GM23248 (cell line): ENCODE results near the gene NT5C1B. TPM values are rescaled to one million over a fixed set of nuclear protein-coding genes. Genes with fewer than 3 reads are reported as not detected.

ENCODE experiments used
- DNase-seq: peaks from one replicate; pipeline ENCODE4 v3.0.0-alpha.2; 2015
- H2AFZ ChIP-seq: fragments of 200-600 bp; sonication (generic); 2 replicates; pipeline ENCODE4 v1.6.1; 2016; ENCODE audit warnings: antibody characterized with exemption
- H3F3A ChIP-seq: fragments of 200-600 bp; sonication (generic); 2 replicates; pipeline ENCODE4 v1.6.1; 2016; ENCODE audit warnings: mild to moderate bottlenecking, antibody characterized with exemption, mixed run types; ENCODE audit not compliant: insufficient read depth
- H3K27ac ChIP-seq: fragments of 200-600 bp; sonication (generic); 2 replicates; pipeline ENCODE4 v1.5.1; 2016; ENCODE audit warnings: mild to moderate bottlenecking
- H3K27me3 ChIP-seq: fragments of 200-600 bp; sonication (generic); replicated peaks from 2 replicates; pipeline ENCODE4 v1.6.1; 2016; ENCODE audit warnings: mild to moderate bottlenecking; ENCODE audit not compliant: insufficient read depth
- H3K36me3 ChIP-seq: fragments of 200-600 bp; sonication (generic); 2 replicates; pipeline ENCODE4 v1.6.1; 2016; ENCODE audit warnings: low read depth, mild to moderate bottlenecking
- H3K4me1 ChIP-seq: fragments of 200-600 bp; sonication (generic); 2 replicates; pipeline ENCODE4 v1.6.1; 2016; ENCODE audit warnings: mild to moderate bottlenecking; ENCODE audit not compliant: insufficient read depth
- H3K4me2 ChIP-seq: fragments of 200-600 bp; sonication (generic); one replicate; pipeline ENCODE4 v1.6.1; 2016; ENCODE audit warnings: mild to moderate bottlenecking; ENCODE audit not compliant: unreplicated experiment
- H3K4me3 ChIP-seq: fragments of 200-600 bp; sonication (generic); 2 replicates; pipeline ENCODE4 v1.5.1; 2016; ENCODE audit warnings: mild to moderate bottlenecking
- H3K79me2 ChIP-seq: fragments of 200-600 bp; sonication (generic); 2 replicates; pipeline ENCODE4 v1.6.1; 2016; ENCODE audit warnings: mild to moderate bottlenecking; ENCODE audit not compliant: insufficient read depth
- H3K9ac ChIP-seq: fragments of 200-600 bp; sonication (generic); 2 replicates; pipeline ENCODE4 v1.6.1; 2016; ENCODE audit warnings: mild to moderate bottlenecking
- H3K9me2 ChIP-seq: fragments of 200-600 bp; sonication (generic); 2 replicates; pipeline ENCODE4 v1.6.1; 2016; ENCODE audit warnings: mixed run types, mild to moderate bottlenecking, moderate library complexity; ENCODE audit not compliant: insufficient read depth
- H3K9me3 ChIP-seq: fragments of 200-600 bp; sonication (generic); one replicate; pipeline ENCODE4 v1.6.1; 2017; ENCODE audit warnings: low read depth
- H4K20me1 ChIP-seq: fragments of 200-600 bp; sonication (generic); 2 replicates; pipeline ENCODE4 v1.6.0; 2016; ENCODE audit not compliant: insufficient read depth
- EZH2 ChIP-seq: fragments of 200-600 bp; sonication (generic); IDR thresholded peaks from 2 replicates; pipeline ENCODE4 v1.6.1; 2018; ENCODE audit warnings: antibody characterized with exemption, mild to moderate bottlenecking; ENCODE audit not compliant: insufficient read depth, poor library complexity, severe bottlenecking
- EZH2phosphoT487 ChIP-seq: fragments of 200-600 bp; sonication (generic); IDR thresholded peaks from 2 replicates; pipeline ENCODE4 v1.6.1; 2018; ENCODE audit warnings: antibody characterized with exemption, moderate library complexity, mild to moderate bottlenecking, low read depth; ENCODE audit not compliant: insufficient read depth
- WGBS, 2 experiments: methylation state at CpG; one replicate each; pipeline ENCODE4 v1.1.6; 2015 to 2017; ENCODE audit warnings: low lambda C conversion rate in 2 of 2, low coverage in 1 of 2; ENCODE audit errors: missing lambda C conversion rate in 2 of 2; 5-methylcytosine and 5-hydroxymethylcytosine counted together
- in situ Hi-C: fragments of 300-500 bp; cut with MboI; formaldehyde crosslinking; loops from 2 replicates; pipeline ENCODE4 v1.15.0; 2020
- polyA plus RNA-seq: library from polyadenylated mRNA; unstranded; fragments of >200 nt; fragmentation: Nextera tagmentation; extraction: Ambion mirVana; gene quantifications from 2 replicates; pipeline ENCODE4 v1.2.1, GENCODE V29; 2016
- total RNA-seq: library from RNA; depleted of rRNA; stranded (reverse); fragments of >200 nt; shearing (Covaris generic); gene quantifications from 2 replicates; pipeline ENCODE4 v1.2.3, GENCODE V29; 2014

Gene NT5C1B
- total and polyA plus RNA-seq, 2 experiments from 2014 or later = 0.88 TPM; not detected in 1

DNA sequence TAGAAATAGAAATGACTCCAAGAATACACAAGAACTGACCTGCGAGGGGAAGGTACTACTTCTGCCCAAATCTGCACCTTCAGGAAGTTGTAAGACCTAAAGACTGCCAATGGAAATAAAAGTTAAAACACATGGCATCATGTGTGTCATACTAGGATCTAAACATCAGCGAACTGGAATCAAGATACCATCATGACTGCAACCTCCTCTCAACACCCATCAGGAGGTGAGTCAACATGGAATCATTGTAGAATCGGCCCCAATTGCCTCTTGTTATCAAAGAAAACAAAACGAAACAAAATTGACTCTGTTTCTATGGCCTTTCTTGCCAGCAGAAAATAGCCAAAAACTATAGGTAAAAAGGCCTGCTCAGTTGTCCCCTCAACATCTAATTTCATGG is 44.0 kb downstream of the NT5C1B start:
- Histone ChIP-seq H3K9ac (no peak overlapping the region), H3K27me3 (no peaks in the 10 kb centered on the region), H3F3A (peaks cover 8% of the 10 kb centered on the region; the same call in 1 of the 2 replicates), H3K4me2 (peak overlapping the region; percentile 30), H3K4me3 (no peak overlapping the region), H4K20me1 (no peaks in the 10 kb centered on the region), H3K4me1 (peaks cover 19% of the 10 kb centered on the region; the same call in 1 of the 2 replicates), H3K9me2 (no peaks in the 10 kb centered on the region; the same call in 1 of the 2 replicates), H3K36me3 (no peaks in the 10 kb centered on the region), H2AFZ (no peak overlapping the region), H3K9me3 (no peaks in the 10 kb centered on the region), H3K27ac (peak overlapping the region; percentile 35; the same call in 1 of the 2 replicates), H3K79me2 (no peaks in the 10 kb centered on the region)
- DNase-seq = peak; percentile 80
- in situ Hi-C loops = no loop called here
- TF ChIP-seq EZH2 = no peak
- no peak for TF ChIP-seq EZH2phosphoT487
- WGBS, 2 experiments = 26 to 27% methylated on average over 4 of the region's 4 CpGs

DNA sequence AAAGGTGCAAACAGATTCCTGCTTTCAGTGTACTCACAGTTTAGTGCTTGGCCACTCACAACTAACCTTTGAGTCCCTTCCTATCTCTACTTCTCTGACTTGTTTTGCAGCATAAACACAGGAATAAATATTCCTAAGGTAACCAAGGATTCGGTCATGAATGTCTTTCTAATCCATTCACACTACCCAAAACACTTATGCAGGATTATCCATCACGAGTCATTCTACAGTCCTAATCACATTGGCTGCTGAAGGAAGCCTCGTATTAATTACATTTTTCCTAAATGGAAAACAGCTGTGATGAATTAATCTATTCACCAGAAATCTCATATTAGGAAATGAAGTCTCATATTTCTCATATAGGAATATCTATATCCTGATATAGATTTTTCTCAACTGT is 45.2 kb downstream of the NT5C1B start:
- Histone ChIP-seq H3K27me3 (no peaks in the 10 kb centered on the region), H3K4me2 (no peak overlapping the region), H3K9ac (no peak overlapping the region), H3K36me3 (no peaks in the 10 kb centered on the region), H2AFZ (no peak overlapping the region), H3K9me3 (no peaks in the 10 kb centered on the region), H3K79me2 (no peaks in the 10 kb centered on the region), H4K20me1 (no peaks in the 10 kb centered on the region), H3F3A (peaks cover 8% of the 10 kb centered on the region; the same call in 1 of the 2 replicates), H3K27ac (no peak overlapping the region), H3K4me3 (no peak overlapping the region), H3K4me1 (peaks cover 19% of the 10 kb centered on the region; the same call in 1 of the 2 replicates), H3K9me2 (no peaks in the 10 kb centered on the region; the same call in 1 of the 2 replicates)
- no peak for TF ChIP-seq EZH2phosphoT487
- no peak for TF ChIP-seq EZH2
- WGBS, 2 experiments = 61 to 70% methylated on average over 3 of the region's 3 CpGs
- DNase-seq = peak; percentile 33
- in situ Hi-C loops = no loop called here

DNA sequence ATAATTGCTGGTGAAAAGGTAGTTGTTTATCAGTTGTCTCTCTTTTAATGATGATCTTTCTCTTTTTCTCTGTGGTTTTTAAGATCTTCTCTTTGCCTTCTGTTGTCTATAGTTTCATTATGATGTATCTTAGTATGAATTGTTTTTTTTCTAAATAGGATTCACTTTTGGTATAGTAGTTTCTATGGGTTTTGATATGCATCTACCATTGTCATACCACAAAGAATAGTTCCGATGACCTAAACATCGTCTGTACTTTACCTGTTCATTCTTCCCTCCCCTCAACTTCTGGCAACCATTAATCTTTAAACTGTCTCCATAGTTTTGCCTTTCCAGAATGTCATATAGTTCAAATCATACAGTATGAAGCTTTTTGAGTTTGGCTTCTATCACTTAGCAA is 48.5 kb downstream of the NT5C1B start:
- H3K9me3 ChIP-seq = no peaks in the 10 kb centered on the region
- H3K27ac ChIP-seq = no peak overlapping the region
- 97% methylated on average over 2 of the region's 2 CpGs for WGBS, 2 experiments
- TF ChIP-seq EZH2 = no peak
- no peak for TF ChIP-seq EZH2phosphoT487
- peaks cover 12% of the 10 kb centered on the region for H3K4me1 ChIP-seq
- no peaks in the 10 kb centered on the region for H3K36me3 ChIP-seq
- H3K9ac ChIP-seq = no peak overlapping the region
- H4K20me1 ChIP-seq = no peaks in the 10 kb centered on the region
- in situ Hi-C loops = no loop called here
- H2AFZ ChIP-seq = no peak overlapping the region
- no peak overlapping the region for H3K4me2 ChIP-seq
- peaks cover 14% of the 10 kb centered on the region for H3F3A ChIP-seq
- no peaks in the 10 kb centered on the region for H3K27me3 ChIP-seq
- DNase-seq = no peak
- no peak overlapping the region for H3K4me3 ChIP-seq
- H3K79me2 ChIP-seq = no peaks in the 10 kb centered on the region
- no peaks in the 10 kb centered on the region for H3K9me2 ChIP-seq

- Histone ChIP-seq H4K20me1 (no peaks in the 10 kb centered on the region), H3K36me3 (no peaks in the 10 kb centered on the region), H3K79me2 (no peaks in the 10 kb centered on the region), H3K4me1 (peaks cover 6% of the 10 kb centered on the region), H3F3A (peaks cover 6% of the 10 kb centered on the region), H3K27me3 (no peaks in the 10 kb centered on the region), H3K9ac (no peak overlapping the region), H3K4me3 (no peak overlapping the region), H3K4me2 (no peak overlapping the region), H3K9me2 (no peaks in the 10 kb centered on the region), H2AFZ (no peak overlapping the region), H3K27ac (no peak overlapping the region), H3K9me3 (no peaks in the 10 kb centered on the region)
- no peak for DNase-seq
- in situ Hi-C loops = loop anchor here (10.0 kb wide), 1 partner anchor 1328 kb away; no protein-coding TSS in a partner anchor
- WGBS, 2 experiments = 100% methylated on average over 1 of the region's 1 CpG
- TF ChIP-seq EZH2phosphoT487 (no peak), EZH2 (no peak)
These were observed 52.7 kb downstream of the NT5C1B start for GRCh38 chr2:18536697-18537096.
